ENCODE results near the gene ZNF330. TPM values are rescaled to one million over a fixed set of nuclear protein-coding genes. Genes with fewer than 3 reads are reported as not detected.

ZNF330 gene
- total RNA-seq, 2 donors from 2014 or later = 16.9 to 19.8 TPM

GRCh38 chr4:141233673-141234072, 13.0 kb downstream of the ZNF330 start:
- Histone ChIP-seq H3K27ac (no peak overlapping the region), H3K4me1 (no peaks in the 10 kb centered on the region), H3K27me3 (no peaks in the 10 kb centered on the region), H3K4me3 (no peak overlapping the region), H3K36me3 (replicated peaks in 1 of 2; ENCODE audit: insufficient read depth in 1 of 2, low read depth in 2 of 2) (peaks cover 3 to 31% of the 10 kb centered on the region in 2 donors), H3K9me3 (no peaks in the 10 kb centered on the region)
- TF ChIP-seq CTCF (IDR thresholded peaks at IDR 0.05) (no peak), POLR2A (IDR thresholded peaks at IDR 0.05) (no peak)
- intact Hi-C loops (cut with DNase I) = no loop called here
- WGBS, 2 donors = 85 to 87% methylated on average over 3 of the region's 3 CpGs
- DNase-seq (no peak), ATAC-seq (no peak)

- 56% methylated on average over 3 of the region's 3 CpGs for WGBS, 2 donors
- intact Hi-C loops (cut with DNase I) = no loop called here
- TF ChIP-seq CTCF (IDR thresholded peaks at IDR 0.05) = no peak
- no peak for TF ChIP-seq POLR2A (IDR thresholded peaks at IDR 0.05)
- Histone ChIP-seq H3K4me1 (no peaks in the 10 kb centered on the region), H3K27ac (no peak overlapping the region), H3K4me3 (no peak overlapping the region), H3K27me3 (no peaks in the 10 kb centered on the region), H3K36me3 (replicated peaks in 1 of 2; ENCODE audit: insufficient read depth in 1 of 2, low read depth in 2 of 2) (peaks cover 0 to 16% of the 10 kb centered on the region in 2 donors), H3K9me3 (no peaks in the 10 kb centered on the region)
- DNase-seq (no peak), ATAC-seq (no peak)
Measured at GRCh38 chr4:141238186-141238585, 17.5 kb downstream of the ZNF330 start.

- no peak for ATAC-seq
- no peak for TF ChIP-seq CTCF (IDR thresholded peaks at IDR 0.05)
- 71 to 90% methylated on average over 3 of the region's 3 CpGs for WGBS, 2 donors
- Histone ChIP-seq H3K4me3 (no peak overlapping the region), H3K27ac (no peak overlapping the region), H3K4me1 (no peaks in the 10 kb centered on the region), H3K27me3 (no peaks in the 10 kb centered on the region), H3K36me3 (replicated peaks in 1 of 2; ENCODE audit: insufficient read depth in 1 of 2, low read depth in 2 of 2) (peaks cover 0 to 2% of the 10 kb centered on the region in 2 donors), H3K9me3 (no peaks in the 10 kb centered on the region)
- DNase-seq = no peak
- intact Hi-C loops (cut with DNase I) = no loop called here
Measured at GRCh38 chr4:141240259-141240658, 19.6 kb downstream of the ZNF330 start.

- DNase-seq (no peak), ATAC-seq (no peak)
- intact Hi-C loops (cut with DNase I) = no loop called here
- H3K4me1 ChIP-seq = no peaks in the 10 kb centered on the region
- H3K27ac ChIP-seq = no peak overlapping the region
- WGBS, 2 donors = 37 to 42% methylated on average over 2 of the region's 2 CpGs
- no peaks in the 10 kb centered on the region for H3K27me3 ChIP-seq
- H3K36me3 ChIP-seq (replicated peaks in 1 of 2; ENCODE audit: insufficient read depth in 1 of 2, low read depth in 2 of 2) = no peaks in the 10 kb centered on the region
- no peak overlapping the region for H3K4me3 ChIP-seq
- no peak for TF ChIP-seq CTCF (IDR thresholded peaks at IDR 0.05)
- TF ChIP-seq POLR2A (IDR thresholded peaks at IDR 0.05) = no peak
- no peaks in the 10 kb centered on the region for H3K9me3 ChIP-seq
Measured at GRCh38 chr4:141240671-141241070, 20.0 kb downstream of the ZNF330 start.

GRCh38 chr4:141241986-141242385, 21.3 kb downstream of the ZNF330 start:
- ATAC-seq (no peak), DNase-seq (no peak)
- Histone ChIP-seq H3K4me1 (no peaks in the 10 kb centered on the region), H3K36me3 (replicated peaks in 1 of 2; ENCODE audit: insufficient read depth in 1 of 2, low read depth in 2 of 2) (no peaks in the 10 kb centered on the region), H3K4me3 (no peak overlapping the region), H3K9me3 (no peaks in the 10 kb centered on the region), H3K27ac (no peak overlapping the region), H3K27me3 (no peaks in the 10 kb centered on the region)
- intact Hi-C loops (cut with DNase I) = no loop called here
- WGBS, 2 donors = 42 to 77% methylated on average over 1 of the region's 1 CpG
- TF ChIP-seq POLR2A (IDR thresholded peaks at IDR 0.05) (no peak), CTCF (IDR thresholded peaks at IDR 0.05) (no peak)
